ENCODE results near the gene RPS6KB2.

- TF ChIP-seq EZH2 (IDR thresholded peaks at IDR 0.05; ENCODE audit: borderline replicate concordance, insufficient read depth, low read depth, low read length, poor library complexity, severe bottlenecking) (no peak), CTCF (IDR thresholded peaks at IDR 0.05) (no peak)
Observed at GRCh38 chr11:67429722-67430121, 1.4 kb downstream of the RPS6KB2 start.
